WTC11 (cell line): ENCODE results near the gene PRSS1.

Experiments
- CREB1 ChIP-seq: sonication (generic); formaldehyde crosslinking; IDR thresholded peaks from 2 replicates; pipeline ENCODE4 v1.8.0; 2023; ENCODE audit warnings: mild to moderate bottlenecking, missing genetic modification reagents
- CREM ChIP-seq: sonication (generic); formaldehyde crosslinking; IDR thresholded peaks from 2 replicates; pipeline ENCODE4 v1.8.1; 2022; ENCODE audit warnings: mild to moderate bottlenecking, missing genetic modification reagents, moderate library complexity
- PRRX2 ChIP-seq: fragments of 250-450 bp; sonication (Bioruptor Pico); IDR thresholded peaks from 2 replicates; pipeline ENCODE4 v1.8.0; 2021; ENCODE audit warnings: mild to moderate bottlenecking
- SP1 ChIP-seq: sonication (generic); formaldehyde crosslinking; conservative IDR thresholded peaks from 2 replicates; pipeline ENCODE4 v1.8.1; 2022; ENCODE audit warnings: missing genetic modification reagents
- TCF7 ChIP-seq: sonication (generic); formaldehyde crosslinking; IDR thresholded peaks from 2 replicates; pipeline ENCODE4 v1.8.0; 2022; ENCODE audit warnings: mild to moderate bottlenecking, low read depth, missing genetic modification reagents, moderate library complexity
- TEAD4 ChIP-seq: sonication (generic); formaldehyde crosslinking; IDR thresholded peaks from 2 replicates; pipeline ENCODE4 v1.8.0; 2022; ENCODE audit warnings: mild to moderate bottlenecking, missing genetic modification reagents
- TF ChIP-seq, protein P1 (sequence below): fragments of 200-600 bp; IDR thresholded peaks from 2 replicates; pipeline ENCODE4 v1.8.0; 2022; ENCODE audit warnings: antibody characterized with exemption
- TF ChIP-seq, protein P2 (sequence below): fragments of 250-450 bp; sonication (Bioruptor Pico); IDR thresholded peaks from 2 replicates; pipeline ENCODE4 v1.9.0; 2021; ENCODE audit warnings: mild to moderate bottlenecking, borderline replicate concordance
- TF ChIP-seq, protein P3 (sequence below): sonication (generic); formaldehyde crosslinking; IDR thresholded peaks from 2 replicates; pipeline ENCODE4 v1.8.1; 2022; ENCODE audit warnings: low read depth, mild to moderate bottlenecking, moderate library complexity, missing genetic modification reagents, borderline replicate concordance
- TF ChIP-seq, protein P4 (sequence below): sonication (generic); formaldehyde crosslinking; IDR thresholded peaks from 2 replicates; pipeline ENCODE4 v1.8.0; 2022; ENCODE audit warnings: mild to moderate bottlenecking, missing genetic modification reagents

DNA sequence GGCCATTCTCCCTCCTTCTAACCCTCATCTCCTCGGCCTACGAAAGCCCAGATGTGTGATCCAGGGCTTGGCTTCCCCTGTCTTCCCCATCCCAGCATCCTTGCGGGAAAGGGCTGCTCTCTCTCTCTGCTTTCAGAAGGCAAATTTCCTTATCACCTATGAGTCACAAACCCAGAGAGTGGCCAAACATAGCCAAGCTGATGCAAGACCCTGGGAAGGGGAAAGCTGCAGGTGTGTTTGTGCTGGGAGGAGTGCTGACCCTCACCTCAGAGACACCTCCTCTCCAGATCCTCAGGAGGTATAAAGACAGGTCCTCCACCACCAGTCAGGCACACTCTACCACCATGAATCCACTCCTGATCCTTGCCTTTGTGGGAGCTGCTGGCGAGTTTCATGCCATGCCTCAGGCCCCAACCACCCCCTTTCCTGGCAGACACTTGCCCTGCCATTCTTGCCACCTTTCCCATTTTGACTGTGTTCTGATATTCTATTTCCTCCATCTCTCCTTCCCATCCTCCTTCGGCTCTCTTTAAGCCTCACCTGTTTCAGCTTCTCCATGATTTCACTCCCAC lies 10.9 kb downstream of the PRSS1 start:
- TF ChIP-seq, protein P1, sequence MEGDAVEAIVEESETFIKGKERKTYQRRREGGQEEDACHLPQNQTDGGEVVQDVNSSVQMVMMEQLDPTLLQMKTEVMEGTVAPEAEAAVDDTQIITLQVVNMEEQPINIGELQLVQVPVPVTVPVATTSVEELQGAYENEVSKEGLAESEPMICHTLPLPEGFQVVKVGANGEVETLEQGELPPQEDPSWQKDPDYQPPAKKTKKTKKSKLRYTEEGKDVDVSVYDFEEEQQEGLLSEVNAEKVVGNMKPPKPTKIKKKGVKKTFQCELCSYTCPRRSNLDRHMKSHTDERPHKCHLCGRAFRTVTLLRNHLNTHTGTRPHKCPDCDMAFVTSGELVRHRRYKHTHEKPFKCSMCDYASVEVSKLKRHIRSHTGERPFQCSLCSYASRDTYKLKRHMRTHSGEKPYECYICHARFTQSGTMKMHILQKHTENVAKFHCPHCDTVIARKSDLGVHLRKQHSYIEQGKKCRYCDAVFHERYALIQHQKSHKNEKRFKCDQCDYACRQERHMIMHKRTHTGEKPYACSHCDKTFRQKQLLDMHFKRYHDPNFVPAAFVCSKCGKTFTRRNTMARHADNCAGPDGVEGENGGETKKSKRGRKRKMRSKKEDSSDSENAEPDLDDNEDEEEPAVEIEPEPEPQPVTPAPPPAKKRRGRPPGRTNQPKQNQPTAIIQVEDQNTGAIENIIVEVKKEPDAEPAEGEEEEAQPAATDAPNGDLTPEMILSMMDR: no peak
- TF ChIP-seq, protein P2, sequence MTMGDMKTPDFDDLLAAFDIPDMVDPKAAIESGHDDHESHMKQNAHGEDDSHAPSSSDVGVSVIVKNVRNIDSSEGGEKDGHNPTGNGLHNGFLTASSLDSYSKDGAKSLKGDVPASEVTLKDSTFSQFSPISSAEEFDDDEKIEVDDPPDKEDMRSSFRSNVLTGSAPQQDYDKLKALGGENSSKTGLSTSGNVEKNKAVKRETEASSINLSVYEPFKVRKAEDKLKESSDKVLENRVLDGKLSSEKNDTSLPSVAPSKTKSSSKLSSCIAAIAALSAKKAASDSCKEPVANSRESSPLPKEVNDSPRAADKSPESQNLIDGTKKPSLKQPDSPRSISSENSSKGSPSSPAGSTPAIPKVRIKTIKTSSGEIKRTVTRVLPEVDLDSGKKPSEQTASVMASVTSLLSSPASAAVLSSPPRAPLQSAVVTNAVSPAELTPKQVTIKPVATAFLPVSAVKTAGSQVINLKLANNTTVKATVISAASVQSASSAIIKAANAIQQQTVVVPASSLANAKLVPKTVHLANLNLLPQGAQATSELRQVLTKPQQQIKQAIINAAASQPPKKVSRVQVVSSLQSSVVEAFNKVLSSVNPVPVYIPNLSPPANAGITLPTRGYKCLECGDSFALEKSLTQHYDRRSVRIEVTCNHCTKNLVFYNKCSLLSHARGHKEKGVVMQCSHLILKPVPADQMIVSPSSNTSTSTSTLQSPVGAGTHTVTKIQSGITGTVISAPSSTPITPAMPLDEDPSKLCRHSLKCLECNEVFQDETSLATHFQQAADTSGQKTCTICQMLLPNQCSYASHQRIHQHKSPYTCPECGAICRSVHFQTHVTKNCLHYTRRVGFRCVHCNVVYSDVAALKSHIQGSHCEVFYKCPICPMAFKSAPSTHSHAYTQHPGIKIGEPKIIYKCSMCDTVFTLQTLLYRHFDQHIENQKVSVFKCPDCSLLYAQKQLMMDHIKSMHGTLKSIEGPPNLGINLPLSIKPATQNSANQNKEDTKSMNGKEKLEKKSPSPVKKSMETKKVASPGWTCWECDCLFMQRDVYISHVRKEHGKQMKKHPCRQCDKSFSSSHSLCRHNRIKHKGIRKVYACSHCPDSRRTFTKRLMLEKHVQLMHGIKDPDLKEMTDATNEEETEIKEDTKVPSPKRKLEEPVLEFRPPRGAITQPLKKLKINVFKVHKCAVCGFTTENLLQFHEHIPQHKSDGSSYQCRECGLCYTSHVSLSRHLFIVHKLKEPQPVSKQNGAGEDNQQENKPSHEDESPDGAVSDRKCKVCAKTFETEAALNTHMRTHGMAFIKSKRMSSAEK (CRISPR knock-in tag): no peak
- TF ChIP-seq CREB1 (CRISPR knock-in tag) (no peak), SP1 (CRISPR knock-in tag) (no peak), TCF7 (no peak), PRRX2 (CRISPR knock-in tag) (no peak), TEAD4 (no peak), CREM (CRISPR knock-in tag) (no peak)
- TF ChIP-seq, protein P3, sequence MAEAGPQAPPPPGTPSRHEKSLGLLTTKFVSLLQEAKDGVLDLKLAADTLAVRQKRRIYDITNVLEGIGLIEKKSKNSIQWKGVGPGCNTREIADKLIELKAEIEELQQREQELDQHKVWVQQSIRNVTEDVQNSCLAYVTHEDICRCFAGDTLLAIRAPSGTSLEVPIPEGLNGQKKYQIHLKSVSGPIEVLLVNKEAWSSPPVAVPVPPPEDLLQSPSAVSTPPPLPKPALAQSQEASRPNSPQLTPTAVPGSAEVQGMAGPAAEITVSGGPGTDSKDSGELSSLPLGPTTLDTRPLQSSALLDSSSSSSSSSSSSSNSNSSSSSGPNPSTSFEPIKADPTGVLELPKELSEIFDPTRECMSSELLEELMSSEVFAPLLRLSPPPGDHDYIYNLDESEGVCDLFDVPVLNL (CRISPR knock-in tag): no peak
- TF ChIP-seq, protein P4, sequence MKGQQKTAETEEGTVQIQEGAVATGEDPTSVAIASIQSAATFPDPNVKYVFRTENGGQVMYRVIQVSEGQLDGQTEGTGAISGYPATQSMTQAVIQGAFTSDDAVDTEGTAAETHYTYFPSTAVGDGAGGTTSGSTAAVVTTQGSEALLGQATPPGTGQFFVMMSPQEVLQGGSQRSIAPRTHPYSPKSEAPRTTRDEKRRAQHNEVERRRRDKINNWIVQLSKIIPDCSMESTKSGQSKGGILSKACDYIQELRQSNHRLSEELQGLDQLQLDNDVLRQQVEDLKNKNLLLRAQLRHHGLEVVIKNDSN (CRISPR knock-in tag): no peak
